CD4-positive, alpha-beta T cell treated with Interleukin-17A for 4 hours (primary cell): ENCODE data around the gene SEMA5A.

Source experiments
- DNase-seq: peaks from one replicate; pipeline ENCODE4 v3.0.0-alpha.2; 2020; ENCODE audit warnings: mixed read lengths

The SEMA5A gene

DNA sequence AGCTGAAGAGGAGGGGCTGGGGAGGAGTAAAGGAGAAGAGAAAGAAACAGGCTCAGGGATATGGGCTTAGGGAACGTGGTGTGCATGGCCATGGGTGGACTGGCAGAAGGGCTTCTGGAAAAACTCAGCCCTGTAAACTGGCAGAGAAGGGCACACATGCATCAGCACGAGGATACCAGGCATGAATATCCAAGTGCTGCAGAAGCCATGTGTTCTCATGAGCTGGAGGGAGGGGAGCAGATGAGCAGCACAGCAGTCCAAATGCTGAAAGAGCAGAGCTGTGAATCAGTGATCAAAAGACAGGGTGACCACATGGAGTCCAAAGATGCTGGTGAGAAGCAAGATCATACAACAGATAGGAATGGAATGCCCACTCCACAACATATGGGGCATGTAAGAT lies 72.3 kb downstream of the SEMA5A start:
- no peak for DNase-seq

DNA sequence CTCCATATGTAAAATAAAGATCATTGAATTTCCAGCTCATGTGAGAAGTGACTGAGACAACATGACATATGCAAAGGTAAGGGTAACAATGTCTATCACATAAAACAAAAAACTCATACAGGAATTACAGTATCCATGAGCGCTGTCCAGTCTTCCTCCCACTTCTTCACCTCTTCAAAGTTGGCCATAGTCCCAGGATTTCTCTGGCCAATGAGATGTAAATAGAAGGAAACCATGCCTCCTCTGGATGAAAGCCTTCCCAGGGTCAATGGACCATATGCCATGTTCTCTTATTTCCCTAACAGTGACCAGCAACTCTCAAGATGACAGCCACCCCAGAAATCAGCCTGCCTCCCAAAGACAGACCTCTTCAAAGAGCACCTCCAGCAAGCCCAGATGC lies 75.5 kb downstream of the SEMA5A start:
- DNase-seq = no peak

DNA sequence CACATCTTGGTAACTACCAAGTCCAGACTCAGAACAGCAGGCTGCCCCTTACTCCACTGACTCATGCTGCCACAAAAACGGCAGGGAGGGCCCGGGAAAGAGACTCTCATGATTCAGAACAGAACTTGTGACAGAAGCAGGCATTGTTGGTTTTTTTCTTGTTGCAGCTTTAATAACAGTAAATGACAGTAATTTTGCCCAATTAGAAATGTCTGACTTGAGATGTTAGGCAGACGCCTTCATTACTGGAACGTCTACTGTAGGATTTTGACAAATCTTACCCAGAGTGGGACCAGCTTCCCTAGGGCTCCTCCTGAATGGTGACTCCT lies 77.9 kb downstream of the SEMA5A start:
- no peak for DNase-seq

DNA sequence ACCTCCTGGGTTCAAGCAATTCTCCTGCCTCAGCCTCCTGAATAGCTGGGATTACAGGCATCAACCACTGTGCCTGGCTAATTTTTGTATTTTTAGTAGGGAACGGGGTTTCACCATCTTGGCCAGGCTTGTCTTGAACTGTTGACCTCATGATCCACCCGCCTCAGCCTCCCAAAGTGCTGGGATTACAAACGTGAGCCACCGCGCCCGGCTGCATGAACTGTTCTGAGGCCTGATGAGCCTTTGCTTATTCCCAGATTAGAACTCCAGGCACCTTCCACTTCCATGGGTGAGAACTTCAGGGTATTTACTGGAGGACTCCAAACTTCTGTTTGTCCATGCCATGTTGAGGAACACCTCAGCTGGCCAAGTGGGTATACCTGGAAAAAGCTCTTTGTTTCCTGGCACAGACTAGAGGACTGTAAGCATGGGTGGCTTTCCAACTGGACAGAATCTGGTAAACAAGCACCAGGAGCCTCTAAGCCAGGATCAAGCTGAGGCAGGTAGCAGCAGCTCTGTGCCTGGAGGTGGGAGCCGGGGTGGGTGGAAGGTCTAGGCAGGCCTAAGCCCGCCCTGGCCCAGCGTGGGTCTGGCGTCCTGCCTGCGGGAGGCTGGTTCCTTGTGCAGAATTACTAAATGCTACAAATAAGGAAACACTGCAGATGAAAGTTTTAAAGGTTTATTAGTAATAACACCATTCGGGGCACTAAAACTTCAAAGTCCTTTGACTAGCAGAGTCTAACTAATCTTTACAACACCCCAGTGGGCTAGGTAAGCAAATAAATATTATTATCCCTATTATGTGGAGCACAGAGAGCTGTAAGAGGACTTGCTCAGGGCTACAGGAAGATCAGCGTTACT lies 78.4 kb downstream of the SEMA5A start:
- DNase-seq = no peak

DNA sequence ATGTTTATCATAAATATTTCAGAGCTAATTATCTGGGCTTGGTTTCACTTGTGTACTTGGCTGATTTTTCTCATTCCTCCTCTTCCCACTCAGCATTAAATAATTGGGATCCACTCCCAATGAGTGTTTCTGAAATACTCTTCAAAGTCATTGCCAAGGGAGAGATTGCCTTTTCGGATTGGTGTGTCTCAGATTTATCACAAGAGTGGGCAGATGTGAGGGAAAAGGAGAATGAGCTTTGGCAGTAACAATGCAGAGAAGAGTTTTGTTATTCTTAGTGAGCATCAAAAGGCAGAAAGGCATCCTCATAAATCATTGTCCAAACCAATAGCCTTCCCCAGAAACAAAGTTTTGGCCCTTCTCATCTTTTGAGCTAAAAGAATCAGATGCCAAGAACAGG lies 79.2 kb downstream of the SEMA5A start:
- DNase-seq = no peak

DNA sequence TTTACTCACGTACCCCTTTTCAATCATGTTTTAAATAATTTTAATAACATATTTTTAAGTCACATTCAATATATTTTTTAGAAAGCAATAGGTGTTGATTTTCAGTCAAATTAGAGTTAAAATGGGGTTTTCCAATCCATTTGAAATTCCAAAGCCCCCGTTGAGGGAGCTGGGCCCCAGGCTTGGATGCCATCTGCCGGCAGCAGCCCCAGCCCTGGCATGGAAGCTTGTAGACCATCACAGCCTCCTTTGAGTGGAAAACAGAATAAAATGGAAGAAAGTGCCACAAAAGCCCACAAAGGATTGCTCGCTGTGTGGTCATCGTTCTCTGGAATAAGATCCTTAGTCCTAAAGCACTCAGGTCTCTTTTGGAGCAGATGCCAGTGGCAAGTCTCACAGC lies 81.4 kb downstream of the SEMA5A start:
- DNase-seq = no peak

DNA sequence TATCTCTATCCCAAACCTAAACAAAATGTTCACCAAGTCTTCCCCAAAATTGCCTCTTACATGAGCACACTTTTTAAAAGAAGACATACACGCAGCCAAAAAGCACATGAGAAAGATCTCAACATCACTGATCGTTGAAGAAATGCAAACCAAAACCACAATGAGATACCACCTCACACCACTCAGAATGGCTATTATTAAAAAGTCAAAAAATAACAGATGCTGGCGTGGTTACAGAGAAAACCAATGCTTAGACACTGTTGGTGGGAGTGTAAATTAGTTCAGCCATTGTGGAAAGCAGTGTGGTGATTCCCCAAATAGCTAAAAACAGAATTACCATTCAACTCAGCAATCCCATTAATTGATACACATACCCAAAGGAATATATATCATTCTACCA lies 83.8 kb downstream of the SEMA5A start:
- DNase-seq = no peak

DNA sequence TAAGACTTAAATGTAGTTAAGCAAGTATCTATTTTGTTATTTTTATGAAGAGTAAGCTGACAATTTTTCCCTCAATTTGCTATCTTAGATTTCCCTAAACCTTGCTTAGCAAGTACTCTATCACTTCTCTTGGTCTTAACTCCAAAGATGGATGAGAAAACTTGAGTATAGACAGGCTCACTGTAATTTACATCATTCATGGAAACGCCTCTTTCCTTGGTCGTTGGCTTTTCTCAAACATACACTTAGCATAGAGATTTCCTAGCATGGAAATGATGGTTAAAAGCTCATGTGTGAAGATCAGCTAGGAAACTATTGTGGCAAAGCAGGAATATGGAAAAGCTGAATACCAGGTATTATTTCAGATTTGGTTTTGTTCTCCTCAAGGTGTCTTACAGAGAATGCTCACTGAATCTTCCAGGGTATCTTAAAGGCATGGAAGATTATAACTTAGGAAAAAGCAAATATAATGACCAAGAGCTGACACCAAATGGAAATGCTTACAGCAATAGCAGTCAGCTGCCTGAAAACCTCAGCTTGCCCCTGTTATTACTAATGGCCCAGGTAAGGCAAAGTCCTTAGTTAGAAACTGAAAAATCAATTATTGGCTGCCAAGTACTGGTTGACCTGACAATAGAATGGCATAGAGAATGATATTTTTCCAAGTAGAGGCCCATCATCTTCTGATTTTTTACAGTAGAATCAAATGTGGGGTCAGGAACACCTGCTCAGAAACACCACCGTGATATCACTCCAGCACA lies 84.8 kb downstream of the SEMA5A start:
- DNase-seq = no peak

DNA sequence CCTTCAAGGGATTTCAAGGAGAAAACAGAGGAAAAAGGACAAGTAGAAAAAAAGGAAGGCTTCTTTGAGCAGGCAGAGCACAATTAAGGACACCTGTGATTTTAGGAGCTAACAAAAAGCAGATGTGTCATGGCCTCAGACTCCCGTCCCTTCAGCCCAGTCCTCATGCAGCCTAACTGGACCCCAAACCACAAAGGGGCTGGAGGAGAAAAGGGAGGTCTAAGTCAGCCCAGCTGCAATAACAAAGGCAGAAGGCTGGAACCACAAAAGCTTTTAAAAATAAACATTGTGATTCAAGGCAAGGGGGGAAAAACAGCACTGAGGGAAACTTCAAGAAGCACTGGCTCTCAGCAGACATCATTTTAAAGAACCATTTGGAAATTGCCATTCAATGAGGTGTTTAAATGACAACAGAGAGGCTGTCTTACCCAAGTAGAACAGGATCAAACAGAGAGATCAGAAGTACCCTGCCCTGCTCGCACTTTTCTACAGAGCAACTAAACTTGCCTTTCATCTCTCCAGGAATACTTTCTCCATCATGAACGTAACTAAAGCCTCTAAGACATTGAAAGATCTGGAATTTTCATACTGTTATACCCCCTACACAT lies 89.3 kb downstream of the SEMA5A start:
- no peak for DNase-seq

DNA sequence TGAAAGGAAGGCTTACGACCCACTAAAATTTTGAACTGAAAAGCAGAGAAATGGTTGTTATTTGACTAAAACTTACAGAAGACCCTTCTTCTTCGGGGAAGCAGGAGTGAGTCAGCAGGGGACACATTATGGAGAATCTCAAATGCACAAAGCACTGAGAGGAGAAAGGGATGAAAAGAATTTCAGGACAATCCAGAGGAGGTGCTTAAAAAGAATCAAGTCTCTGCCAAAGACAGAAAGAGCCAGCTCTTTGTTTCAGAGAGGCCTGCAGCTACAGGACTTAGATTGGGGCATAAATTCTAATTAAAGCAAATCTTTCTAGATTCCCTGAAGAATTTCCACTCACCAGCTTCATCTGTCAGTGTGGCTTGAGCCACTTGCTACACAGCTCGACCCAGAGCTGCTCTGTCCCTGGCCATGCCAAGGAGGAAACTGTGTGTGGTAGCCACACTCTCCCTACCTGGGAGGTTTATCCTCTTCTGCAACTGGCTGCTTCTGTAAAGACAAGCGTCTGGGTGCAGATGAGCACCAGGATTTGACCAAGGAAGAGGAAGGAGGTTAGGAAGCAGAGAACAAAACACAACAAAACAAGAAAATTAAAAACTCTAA lies 89.9 kb downstream of the SEMA5A start:
- no peak for DNase-seq

DNA sequence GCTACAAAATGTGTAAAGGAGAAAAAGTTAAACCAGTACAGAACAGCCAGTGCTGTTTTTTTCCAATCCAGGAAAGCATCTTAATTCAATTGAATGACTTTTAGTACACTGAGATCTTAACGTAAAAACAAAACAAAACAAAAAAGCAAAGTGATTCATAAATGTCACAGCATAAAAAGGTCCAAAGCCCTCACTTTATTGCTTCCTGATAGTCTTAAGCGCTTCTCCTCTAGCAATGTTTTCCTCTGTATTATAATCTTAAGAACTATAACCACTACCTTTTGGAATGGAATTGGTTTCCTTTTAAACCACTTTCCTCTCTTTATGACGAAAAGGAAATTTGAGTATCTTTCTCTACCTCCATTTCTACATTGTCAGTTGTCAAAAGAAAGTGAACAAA lies 91.4 kb downstream of the SEMA5A start:
- no peak for DNase-seq

DNA sequence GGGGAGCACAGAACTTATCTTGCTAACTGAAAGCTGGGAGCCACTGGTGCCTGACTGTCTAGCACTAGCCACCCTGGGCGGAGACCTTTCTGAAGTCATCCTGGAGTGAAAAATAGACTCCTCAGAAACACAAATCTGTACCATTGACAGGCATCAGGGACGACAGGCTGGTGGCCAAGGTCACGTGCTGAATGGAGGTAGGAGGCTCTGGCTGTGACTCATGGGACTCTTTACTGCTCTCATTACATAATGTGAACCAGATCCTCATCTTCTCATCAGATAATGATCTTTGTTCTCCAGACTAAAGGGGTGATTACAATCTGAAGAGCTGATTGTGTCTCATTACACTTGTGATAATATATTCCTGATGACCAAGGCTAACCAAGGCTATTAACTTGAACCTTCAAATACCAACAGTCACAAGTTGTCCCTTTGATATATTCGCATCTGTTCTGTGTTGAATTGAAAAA lies 91.8 kb downstream of the SEMA5A start:
- DNase-seq = no peak

DNA sequence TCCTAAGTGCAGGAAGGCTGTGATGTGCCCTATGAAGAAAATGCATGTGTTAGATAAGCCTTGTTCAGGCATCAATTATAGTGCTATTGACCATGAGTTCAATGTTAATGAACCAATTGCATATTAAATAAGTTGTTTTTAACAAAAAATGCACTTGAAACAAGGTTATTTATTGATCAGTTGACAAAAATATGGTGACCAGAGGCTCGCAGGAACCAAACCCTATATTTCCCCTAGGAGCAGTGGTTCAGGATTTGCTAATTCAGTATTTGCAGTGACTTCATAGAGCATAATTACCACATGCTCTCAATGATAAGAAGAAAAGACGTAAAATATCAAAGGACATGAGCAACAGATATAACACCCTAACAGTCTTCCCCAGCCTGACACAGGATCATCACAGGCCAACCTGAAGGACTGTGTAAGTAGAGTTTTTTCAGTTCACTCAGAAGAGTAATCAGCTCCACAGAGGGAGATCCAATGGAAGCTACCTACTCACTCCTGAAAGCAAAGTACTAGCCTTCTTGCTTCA lies 92.3 kb downstream of the SEMA5A start:
- no peak for DNase-seq

DNA sequence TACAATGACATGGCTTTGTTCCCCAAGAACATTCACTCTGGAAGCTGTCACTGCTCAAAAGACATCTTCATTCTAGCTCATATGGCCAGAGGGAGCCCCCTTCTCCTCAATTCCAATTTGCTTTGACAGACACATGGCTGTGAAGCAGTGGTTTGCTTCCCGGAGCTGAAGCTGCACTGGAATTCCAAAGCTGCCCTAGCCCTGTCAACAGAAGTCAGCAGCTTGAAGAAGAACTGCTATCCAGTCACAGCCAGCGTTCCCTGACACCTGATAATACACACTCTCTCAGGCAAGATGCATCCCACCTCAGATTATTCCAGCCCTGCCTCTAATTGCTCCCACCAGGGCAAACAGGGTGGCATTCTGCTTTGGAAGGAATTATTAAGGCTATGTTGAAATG lies 93.7 kb downstream of the SEMA5A start:
- no peak for DNase-seq

DNA sequence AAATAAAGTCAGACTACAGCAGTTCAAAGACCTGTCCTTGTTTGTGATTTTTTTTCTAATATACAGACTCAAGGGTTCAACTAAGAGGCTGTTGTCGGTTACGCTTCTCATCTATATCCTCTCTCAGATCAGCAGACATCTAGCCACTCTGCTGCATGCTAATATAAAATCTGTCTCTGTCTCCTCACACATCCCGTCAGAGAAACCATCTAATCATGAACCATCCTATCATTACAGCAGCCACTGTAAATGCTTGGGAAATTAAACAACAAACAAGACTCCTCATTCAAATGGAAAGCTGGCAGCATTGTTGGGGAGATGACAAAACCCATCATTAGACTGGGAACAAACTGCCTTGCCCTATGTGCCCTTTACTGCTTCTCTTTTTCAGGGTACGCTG lies 94.8 kb downstream of the SEMA5A start:
- no peak for DNase-seq

DNA sequence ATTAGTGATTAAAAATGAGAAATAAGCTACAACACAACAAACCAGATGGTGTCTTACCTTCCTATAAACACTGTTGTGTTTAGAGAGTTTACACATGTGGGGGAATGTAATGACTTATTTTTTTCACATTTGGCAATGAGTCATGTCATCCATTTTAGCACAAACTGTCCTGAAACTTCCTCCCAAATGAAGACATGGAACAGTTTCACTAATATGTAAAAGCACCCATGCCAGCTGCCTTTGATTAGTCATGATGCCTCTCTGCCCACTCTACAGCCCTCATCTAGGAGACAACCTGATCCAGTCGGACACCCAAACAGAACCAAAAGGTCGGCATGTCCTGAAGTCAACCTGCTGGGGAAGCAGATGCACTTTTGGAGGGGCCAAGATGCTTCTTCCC lies 98.2 kb downstream of the SEMA5A start:
- DNase-seq = no peak

DNA sequence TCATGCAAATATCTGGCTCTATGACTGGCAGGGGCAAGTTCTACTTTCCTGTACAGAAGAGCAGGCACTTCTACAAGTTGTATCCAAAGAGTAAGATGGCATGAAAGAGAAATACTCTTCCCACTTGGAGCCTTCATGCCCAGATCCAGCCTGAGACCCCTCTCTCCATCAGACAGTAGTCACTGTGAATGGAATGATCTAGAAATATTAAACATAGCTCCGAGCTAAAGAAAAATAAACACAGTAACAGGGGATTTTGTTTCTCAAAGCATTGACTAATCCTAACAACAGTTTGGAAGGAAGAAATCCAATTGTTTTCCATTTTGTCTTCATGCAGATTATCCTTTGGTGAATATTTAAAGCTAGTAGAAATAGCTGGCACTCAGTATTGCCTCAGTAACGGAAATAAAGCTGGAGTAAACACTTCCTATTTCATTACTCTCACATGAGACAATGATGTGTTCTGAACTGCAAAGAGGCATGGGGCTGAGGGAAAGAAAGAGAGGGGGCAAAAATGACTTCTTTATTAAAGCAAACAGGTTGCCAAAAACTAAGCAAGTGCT lies 100.0 kb downstream of the SEMA5A start:
- no peak for DNase-seq

DNA sequence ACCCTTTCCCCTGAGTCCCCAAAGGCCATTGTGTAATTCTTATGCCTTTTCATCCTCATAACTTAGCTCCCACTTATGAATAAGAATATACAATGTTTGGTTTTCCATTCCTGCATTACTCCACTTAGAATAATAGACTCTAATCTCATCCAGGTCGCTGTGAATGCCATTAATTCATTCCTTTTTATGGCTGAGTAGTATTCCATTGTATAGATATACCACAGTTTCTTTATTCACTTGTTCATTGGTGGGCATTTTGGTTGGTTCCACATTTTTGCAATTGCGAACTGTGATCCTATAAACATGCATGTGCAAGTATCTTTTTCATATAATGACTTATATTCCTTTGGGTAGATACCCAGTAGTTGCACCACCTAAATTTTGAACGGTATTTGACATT lies 101.5 kb downstream of the SEMA5A start:
- DNase-seq = no peak

DNA sequence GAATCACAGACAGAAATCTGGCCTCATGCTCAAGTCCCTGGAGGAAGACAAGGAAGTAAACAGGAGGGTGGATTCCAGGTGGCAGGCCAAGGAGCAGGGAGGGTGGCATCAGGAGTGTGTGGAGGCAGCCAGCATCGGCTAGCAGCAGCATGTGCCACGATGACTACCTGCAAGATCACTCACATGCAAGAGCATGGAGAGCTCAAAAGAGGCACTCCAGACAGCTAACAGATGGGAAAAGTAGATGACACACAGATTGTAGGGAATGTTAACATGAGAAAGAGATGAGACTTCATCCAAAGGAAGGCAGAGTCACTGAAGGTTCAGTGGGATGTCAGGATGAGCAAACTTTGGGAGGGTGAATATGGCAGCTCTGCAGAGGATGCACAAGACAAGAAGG lies 104.3 kb downstream of the SEMA5A start:
- DNase-seq = no peak

DNA sequence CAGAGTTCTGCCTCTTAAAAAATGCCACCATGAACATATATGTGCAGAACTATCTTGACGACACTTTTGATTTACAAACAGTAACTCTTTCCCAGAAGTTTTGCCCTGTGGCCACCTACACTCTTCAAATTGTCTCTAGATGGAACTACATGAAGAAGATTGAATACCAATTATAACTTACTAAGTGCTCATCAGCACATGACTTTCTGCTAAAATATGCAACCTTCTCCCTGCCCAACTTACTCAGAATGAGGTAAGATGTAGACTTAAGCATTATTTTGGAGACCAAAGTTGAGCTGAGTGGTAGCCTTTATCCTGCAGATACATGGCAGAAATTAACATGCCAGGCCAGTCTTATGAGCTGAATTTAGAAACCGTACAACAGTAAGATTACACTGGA lies 105.4 kb downstream of the SEMA5A start:
- no peak for DNase-seq

DNA sequence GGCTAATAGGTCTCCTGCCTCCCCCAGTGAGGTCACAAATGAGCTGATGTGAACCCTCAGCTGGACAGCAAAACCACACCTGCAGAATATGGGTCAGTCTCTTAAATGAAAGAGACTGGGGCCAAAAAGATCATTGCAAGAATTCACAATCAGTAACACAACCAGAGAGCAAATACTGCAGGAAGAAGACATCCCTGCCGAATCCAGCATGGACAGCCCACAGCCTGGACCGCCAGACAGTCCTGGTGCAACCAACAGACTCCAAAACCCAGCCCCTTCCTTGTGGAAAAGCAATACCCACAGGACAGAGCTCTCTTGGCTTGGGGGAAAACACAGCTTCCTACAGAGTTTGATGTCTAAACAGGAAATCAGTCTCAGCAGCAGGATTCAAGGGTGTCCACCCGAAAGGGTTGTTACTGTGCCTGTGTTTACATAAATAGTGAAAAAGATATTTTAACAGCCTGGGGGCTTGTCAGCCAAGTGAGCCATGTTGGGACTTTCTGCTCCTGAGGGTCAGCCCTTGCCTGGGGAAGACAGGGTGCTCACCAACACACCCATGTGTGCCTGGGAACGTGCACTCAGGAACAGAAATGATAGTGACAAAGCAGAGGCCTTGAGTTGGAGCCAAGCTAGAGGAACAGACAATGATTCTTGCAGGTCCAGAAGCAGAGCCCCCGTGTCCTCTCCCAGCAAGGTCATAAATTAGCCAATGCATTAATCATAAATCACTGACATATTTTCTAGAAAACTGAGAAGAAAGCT lies 106.2 kb downstream of the SEMA5A start:
- DNase-seq = no peak
